ENCODE data around the gene CGREF1.

- TF ChIP-seq CTCF (IDR thresholded peaks at IDR 0.05) (no peak), POLR2A (IDR thresholded peaks at IDR 0.05) (no peak)
These were observed 19.2 kb upstream of the CGREF1 start for GRCh38 chr2:27138111-27138510.

All from heart left ventricle (tissue), 13 donors.